Activated CD4-positive, alpha-beta T cell treated with anti-CD3 and anti-CD28 coated beads for 24 hours (primary cell): ENCODE results near the gene CDH3.

ENCODE experiments used
- DNase-seq, 2 donors: peaks; one replicate each; pipeline ENCODE4 v3.0.0-alpha.2; 2020; ENCODE audit warnings: low read depth in 2 of 2

Gene CDH3

GRCh38 chr16:68651136-68651535 is 6.0 kb downstream of the CDH3 start:
- DNase-seq = no peak

GRCh38 chr16:68652659-68653058 is 7.5 kb downstream of the CDH3 start:
- no peak for DNase-seq

- DNase-seq = no peak
Observed at GRCh38 chr16:68655806-68656205, 10.7 kb downstream of the CDH3 start.

GRCh38 chr16:68656751-68657150 is 11.6 kb downstream of the CDH3 start:
- no peak for DNase-seq

- no peak for DNase-seq
Observed at GRCh38 chr16:68658341-68658973, 13.3 kb downstream of the CDH3 start.

- no peak for DNase-seq
Observed at GRCh38 chr16:68658974-68659360, 13.9 kb downstream of the CDH3 start.

- DNase-seq = no peak
Observed at GRCh38 chr16:68659412-68660358, 14.6 kb downstream of the CDH3 start.

GRCh38 chr16:68660359-68660795 is 15.3 kb downstream of the CDH3 start:
- DNase-seq = no peak

GRCh38 chr16:68662035-68662434 is 16.9 kb downstream of the CDH3 start:
- DNase-seq = no peak

GRCh38 chr16:68664297-68664696 is 19.2 kb downstream of the CDH3 start:
- DNase-seq = no peak

GRCh38 chr16:68665501-68665900 is 20.4 kb downstream of the CDH3 start:
- no peak for DNase-seq

GRCh38 chr16:68668266-68668665 is 23.2 kb downstream of the CDH3 start:
- DNase-seq = no peak

GRCh38 chr16:68676113-68676860 is 31.2 kb downstream of the CDH3 start:
- DNase-seq = no peak

- DNase-seq = no peak
Observed at GRCh38 chr16:68681038-68681437, 35.9 kb downstream of the CDH3 start.

GRCh38 chr16:68685685-68686478 is 40.8 kb downstream of the CDH3 start:
- no peak for DNase-seq

GRCh38 chr16:68686905-68687304 is 41.8 kb downstream of the CDH3 start:
- no peak for DNase-seq

GRCh38 chr16:68689921-68690320 is 44.8 kb downstream of the CDH3 start:
- DNase-seq = no peak

GRCh38 chr16:68695575-68695974 is 50.5 kb downstream of the CDH3 start:
- no peak for DNase-seq

- DNase-seq = no peak
Observed at GRCh38 chr16:68696514-68696913, 51.4 kb downstream of the CDH3 start.

GRCh38 chr16:68698091-68698490 is 53.0 kb downstream of the CDH3 start:
- DNase-seq = no peak

GRCh38 chr16:68700120-68700519 is 55.0 kb downstream of the CDH3 start:
- DNase-seq = no peak

- no peak for DNase-seq
Observed at GRCh38 chr16:68700831-68701230, 55.7 kb downstream of the CDH3 start.
